ENCODE data around the gene RALBP1. TPM values are rescaled to one million over a fixed set of nuclear protein-coding genes. Genes with fewer than 3 reads are reported as not detected.

Gene RALBP1
- total RNA-seq, 2 experiments from 2014 or later = 44.5 to 45.2 TPM

- ChIA-PET POLR2A (no interaction called here), CTCF (no interaction called here)
These were observed 20.8 kb downstream of the RALBP1 start for GRCh38 chr18:9495916-9496705.

GRCh38 chr18:9506046-9506792 is 30.9 kb downstream of the RALBP1 start:
- CTCF ChIA-PET = interaction anchor here (0.8 kb wide), 1 partner anchor 11 kb away, joined by 3 read pairs; no protein-coding TSS in a partner anchor
- POLR2A ChIA-PET = no interaction called here

- CTCF ChIA-PET = no interaction called here
- POLR2A ChIA-PET = no interaction called here
These were observed 32.3 kb downstream of the RALBP1 start for GRCh38 chr18:9507565-9508088.

GRCh38 chr18:9508446-9509025 is 33.2 kb downstream of the RALBP1 start:
- ChIA-PET POLR2A (no interaction called here), CTCF (no interaction called here)

GRCh38 chr18:9513971-9514512 is 38.7 kb downstream of the RALBP1 start:
- POLR2A ChIA-PET = no interaction called here
- CTCF ChIA-PET = no interaction called here

- POLR2A ChIA-PET = no interaction called here
- CTCF ChIA-PET = interaction anchor here (0.6 to 1.0 kb wide), 6 partner anchors 10 to 356 kb away, joined by 3 to 5 read pairs (median 3); partner anchors contain the start of gene RALBP1
These were observed 41.2 kb downstream of the RALBP1 start for GRCh38 chr18:9516437-9517064.

GRCh38 chr18:9517869-9518268 is 42.6 kb downstream of the RALBP1 start:
- POLR2A ChIA-PET = no interaction called here
- CTCF ChIA-PET = interaction anchor here (0.7 kb wide), 1 partner anchor 809 kb away, joined by 4 read pairs; no protein-coding TSS in a partner anchor

GRCh38 chr18:9519399-9519798 is 44.1 kb downstream of the RALBP1 start:
- CTCF ChIA-PET = no interaction called here

GRCh38 chr18:9520666-9521065 is 45.4 kb downstream of the RALBP1 start:
- ChIA-PET CTCF (no interaction called here), POLR2A (no interaction called here)

More at GRCh38 chr18:9519399-9519798, 44.1 kb downstream of the RALBP1 start:
- POLR2A ChIA-PET = no interaction called here

- ChIA-PET POLR2A (no interaction called here), CTCF (no interaction called here)
These were observed 46.5 kb downstream of the RALBP1 start for GRCh38 chr18:9521770-9522169.

GRCh38 chr18:9522952-9523351 is 47.6 kb downstream of the RALBP1 start:
- POLR2A ChIA-PET = no interaction called here
- CTCF ChIA-PET = no interaction called here

- ChIA-PET POLR2A (no interaction called here), CTCF (no interaction called here)
These were observed 51.1 kb downstream of the RALBP1 start for GRCh38 chr18:9526458-9526857.

GRCh38 chr18:9530226-9531009 is 55.1 kb downstream of the RALBP1 start:
- ChIA-PET CTCF (no interaction called here), POLR2A (no interaction called here)

GRCh38 chr18:9531791-9532410 is 56.6 kb downstream of the RALBP1 start:
- POLR2A ChIA-PET = no interaction called here
- CTCF ChIA-PET = no interaction called here

- POLR2A ChIA-PET = no interaction called here
- CTCF ChIA-PET = no interaction called here
These were observed 59.5 kb downstream of the RALBP1 start for GRCh38 chr18:9534844-9535243.

- CTCF ChIA-PET = no interaction called here
- POLR2A ChIA-PET = no interaction called here
These were observed 60.2 kb downstream of the RALBP1 start for GRCh38 chr18:9535430-9535991.

GRCh38 chr18:9536354-9537152 is 61.2 kb downstream of the RALBP1 start:
- ChIA-PET POLR2A (no interaction called here), CTCF (no interaction called here)

GRCh38 chr18:9537677-9538076 is 62.4 kb downstream of the RALBP1 start:
- ChIA-PET POLR2A (no interaction called here), CTCF (no interaction called here)

Data from activated CD8-positive, alpha-beta memory T cell treated with anti-CD3 and anti-CD28 coated beads for 36 hours (primary cell).